T-helper 17 cell (primary cell): ENCODE measurements around the gene HCN1. TPM values are rescaled to one million over a fixed set of nuclear protein-coding genes. Genes with fewer than 3 reads are reported as not detected.

Experiments
- ATAC-seq: fragments of 150-1000 bp; cut with Tn5 transposase; 2 replicates; pipeline ENCODE4 v1.10.0; 2021; ENCODE audit warnings: mild to moderate bottlenecking, moderate library complexity
- DNase-seq, 3 donors: peaks; one replicate each; pipeline versions ENCODE4 v3.0.0 to v3.0.0-alpha.2; 2020 to 2021
- H3K9me3 ChIP-seq: one replicate; pipeline ENCODE4 v1.7.0; 2013; ENCODE audit warnings: low read length, mild to moderate bottlenecking; ENCODE audit not compliant: control insufficient read depth, poor library complexity, severe bottlenecking
- H3K27ac Mint-ChIP-seq: one replicate; pipeline ENCODE4 v1.8.0; 2022; ENCODE audit warnings: mild to moderate bottlenecking, moderate library complexity, mixed read lengths
- H3K27me3 Mint-ChIP-seq: one replicate; pipeline ENCODE4 v1.8.0; 2022; ENCODE audit warnings: mixed read lengths
- H3K36me3 Mint-ChIP-seq: one replicate; pipeline ENCODE4 v1.8.0; 2022; ENCODE audit warnings: low read depth, mixed read lengths
- H3K4me1 Mint-ChIP-seq: one replicate; pipeline ENCODE4 v1.8.0; 2022; ENCODE audit warnings: mild to moderate bottlenecking, mixed read lengths
- H3K4me3 Mint-ChIP-seq: one replicate; pipeline ENCODE4 v1.8.0; 2022; ENCODE audit warnings: mild to moderate bottlenecking, moderate library complexity, mixed read lengths
- total RNA-seq, 4 donors: library from RNA in 2 of 4; stranded (reverse) in 2 of 4; gene quantifications; one replicate each; pipeline ENCODE4 v1.2.3 and lab custom pipeline; 2022 to 2026

HCN1 gene
- total RNA-seq, 2 donors from 2014 or later = not detected

- no peaks in the 10 kb centered on the region for H3K36me3 Mint-ChIP-seq
- H3K4me1 Mint-ChIP-seq = no peaks in the 10 kb centered on the region
- DNase-seq (no peak), ATAC-seq (no peak)
- H3K27ac Mint-ChIP-seq = no peak overlapping the region
- H3K9me3 ChIP-seq = no peaks in the 10 kb centered on the region
- no peaks in the 10 kb centered on the region for H3K27me3 Mint-ChIP-seq
- no peak overlapping the region for H3K4me3 Mint-ChIP-seq
Measured at GRCh38 chr5:45680950-45681349, 15.2 kb downstream of the HCN1 start.

- Mint-ChIP-seq H3K27me3 (no peaks in the 10 kb centered on the region), H3K27ac (no peak overlapping the region), H3K36me3 (no peaks in the 10 kb centered on the region), H3K4me3 (no peak overlapping the region), H3K4me1 (no peaks in the 10 kb centered on the region)
- no peak for ATAC-seq
- no peaks in the 10 kb centered on the region for H3K9me3 ChIP-seq
- DNase-seq = no peak
Measured at GRCh38 chr5:45677524-45677923, 18.7 kb downstream of the HCN1 start.

DNA sequence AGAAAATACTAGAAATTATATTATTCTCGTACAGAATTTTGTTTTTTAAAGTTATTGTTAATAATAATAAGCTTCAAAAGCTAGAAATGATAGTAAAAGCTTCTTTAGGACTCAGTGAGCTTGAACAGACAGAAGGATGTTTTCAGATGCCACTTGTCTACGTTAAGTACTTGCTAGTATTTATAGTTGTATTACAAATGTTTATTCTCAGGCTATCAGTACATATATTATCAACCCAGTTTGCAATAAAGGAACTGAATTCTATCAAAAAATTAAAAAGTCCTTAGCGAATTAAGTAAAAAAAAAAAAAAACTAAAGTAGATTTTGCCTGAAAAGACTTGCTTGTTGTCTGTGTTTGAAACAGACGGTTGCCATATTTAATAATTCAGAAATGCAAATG is 23.9 kb downstream of the HCN1 start:
- Mint-ChIP-seq H3K36me3 (no peaks in the 10 kb centered on the region), H3K27ac (no peak overlapping the region), H3K4me3 (no peak overlapping the region), H3K4me1 (no peaks in the 10 kb centered on the region), H3K27me3 (no peaks in the 10 kb centered on the region)
- ATAC-seq = no peak
- DNase-seq = no peak
- H3K9me3 ChIP-seq = no peaks in the 10 kb centered on the region

GRCh38 chr5:45648744-45649143 is 47.4 kb downstream of the HCN1 start:
- H3K9me3 ChIP-seq = no peaks in the 10 kb centered on the region
- no peak for ATAC-seq
- H3K36me3 Mint-ChIP-seq = no peaks in the 10 kb centered on the region
- H3K4me3 Mint-ChIP-seq = no peak overlapping the region
- H3K4me1 Mint-ChIP-seq = no peaks in the 10 kb centered on the region
- no peak overlapping the region for H3K27ac Mint-ChIP-seq
- H3K27me3 Mint-ChIP-seq = no peaks in the 10 kb centered on the region
- DNase-seq = no peak

DNA sequence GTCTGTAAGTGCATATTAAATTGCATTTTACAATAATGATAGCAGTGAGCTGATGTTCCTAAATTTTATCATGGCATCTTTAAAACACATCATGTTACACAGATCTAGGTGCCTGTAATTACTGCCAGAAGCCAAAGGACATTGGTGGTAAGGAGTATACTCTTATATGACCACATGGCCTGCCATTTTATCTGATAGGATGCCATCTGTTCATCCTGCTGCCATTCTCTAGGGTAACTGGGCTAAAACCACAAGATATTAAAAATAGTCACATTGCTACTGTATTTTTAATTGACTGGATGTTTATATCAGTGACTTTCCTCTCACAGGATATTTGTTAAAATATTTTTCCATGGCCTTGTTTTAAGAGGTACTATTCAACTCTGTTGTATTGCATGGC is 53.1 kb downstream of the HCN1 start:
- no peaks in the 10 kb centered on the region for H3K27me3 Mint-ChIP-seq
- no peaks in the 10 kb centered on the region for H3K36me3 Mint-ChIP-seq
- no peak overlapping the region for H3K4me3 Mint-ChIP-seq
- ATAC-seq = no peak
- DNase-seq = no peak
- H3K9me3 ChIP-seq = no peaks in the 10 kb centered on the region
- H3K27ac Mint-ChIP-seq = no peak overlapping the region
- H3K4me1 Mint-ChIP-seq = no peaks in the 10 kb centered on the region

GRCh38 chr5:45642370-45642769 is 53.8 kb downstream of the HCN1 start:
- H3K36me3 Mint-ChIP-seq = no peaks in the 10 kb centered on the region
- ATAC-seq = no peak

DNA sequence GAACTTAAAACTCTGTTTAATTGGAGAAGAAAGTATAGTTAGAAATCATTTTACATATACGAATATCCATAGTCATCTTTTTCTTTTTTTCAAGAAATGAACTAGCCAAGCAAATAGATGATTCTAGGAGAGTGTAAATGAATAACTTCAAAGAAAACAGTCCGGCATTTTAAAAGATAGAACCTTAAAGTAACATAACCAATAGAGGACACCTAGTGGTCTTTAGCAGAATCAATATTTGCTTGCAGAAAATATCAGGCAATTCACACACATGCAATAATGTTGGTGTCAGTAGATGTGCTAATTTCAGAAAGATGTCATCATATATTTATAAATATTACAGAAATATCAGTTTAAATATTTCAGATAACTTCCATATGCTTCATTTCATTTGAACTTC is 57.1 kb downstream of the HCN1 start:
- no peaks in the 10 kb centered on the region for H3K27me3 Mint-ChIP-seq

More at GRCh38 chr5:45642370-45642769, 53.8 kb downstream of the HCN1 start:
- Mint-ChIP-seq H3K27me3 (no peaks in the 10 kb centered on the region), H3K4me3 (no peak overlapping the region), H3K27ac (no peak overlapping the region), H3K4me1 (no peaks in the 10 kb centered on the region)
- DNase-seq = no peak
- H3K9me3 ChIP-seq = no peaks in the 10 kb centered on the region

GRCh38 chr5:45627076-45627656 is 69.0 kb downstream of the HCN1 start:
- no peak overlapping the region for H3K4me3 Mint-ChIP-seq
- H3K27ac Mint-ChIP-seq = no peak overlapping the region
- ATAC-seq = no peak
- no peaks in the 10 kb centered on the region for H3K36me3 Mint-ChIP-seq
- H3K27me3 Mint-ChIP-seq = no peaks in the 10 kb centered on the region
- H3K4me1 Mint-ChIP-seq = no peaks in the 10 kb centered on the region
- no peaks in the 10 kb centered on the region for H3K9me3 ChIP-seq
- no peak for DNase-seq

More for the DNA sequence above, 57.1 kb downstream of the HCN1 start:
- no peaks in the 10 kb centered on the region for H3K9me3 ChIP-seq
- Mint-ChIP-seq H3K4me3 (no peak overlapping the region), H3K36me3 (no peaks in the 10 kb centered on the region), H3K4me1 (no peaks in the 10 kb centered on the region), H3K27ac (no peak overlapping the region)
- DNase-seq (no peak), ATAC-seq (no peak)

GRCh38 chr5:45623832-45624231 is 72.3 kb downstream of the HCN1 start:
- H3K36me3 Mint-ChIP-seq = no peaks in the 10 kb centered on the region

GRCh38 chr5:45622365-45622764 is 73.8 kb downstream of the HCN1 start:
- H3K27me3 Mint-ChIP-seq = no peaks in the 10 kb centered on the region
- no peaks in the 10 kb centered on the region for H3K36me3 Mint-ChIP-seq
- ATAC-seq = no peak
- no peak overlapping the region for H3K27ac Mint-ChIP-seq
- H3K9me3 ChIP-seq = no peaks in the 10 kb centered on the region
- no peak overlapping the region for H3K4me3 Mint-ChIP-seq
- DNase-seq = no peak
- no peaks in the 10 kb centered on the region for H3K4me1 Mint-ChIP-seq

More at GRCh38 chr5:45623832-45624231, 72.3 kb downstream of the HCN1 start:
- H3K27ac Mint-ChIP-seq = no peak overlapping the region
- H3K27me3 Mint-ChIP-seq = no peaks in the 10 kb centered on the region
- no peaks in the 10 kb centered on the region for H3K4me1 Mint-ChIP-seq
- H3K9me3 ChIP-seq = no peaks in the 10 kb centered on the region
- no peak for DNase-seq
- H3K4me3 Mint-ChIP-seq = no peak overlapping the region
- ATAC-seq = no peak

DNA sequence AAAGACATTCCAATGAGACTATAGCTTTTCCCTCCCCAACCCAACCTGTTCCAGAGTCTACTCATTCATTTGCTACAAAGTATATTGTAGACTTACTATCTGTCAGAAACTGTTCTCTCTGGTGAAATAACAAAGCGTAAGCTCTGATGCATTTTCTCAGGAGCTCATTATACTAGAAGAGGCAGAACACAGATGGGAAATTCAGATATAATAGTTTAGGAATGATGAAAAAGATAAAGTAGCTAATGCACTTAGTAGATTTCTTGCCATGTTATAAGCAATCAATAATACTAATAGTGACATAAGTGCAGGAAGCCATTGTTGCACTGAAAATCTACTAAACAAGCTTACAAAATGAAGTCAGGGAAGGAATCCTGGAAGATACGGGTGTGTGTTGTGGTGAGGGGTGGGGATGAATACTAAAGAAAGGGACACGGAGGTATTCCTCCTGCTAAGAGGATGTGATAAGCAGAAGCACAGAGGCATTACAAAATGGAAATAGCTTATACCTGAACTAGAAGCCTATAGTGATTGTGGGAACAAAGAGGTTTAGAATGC is 78.2 kb downstream of the HCN1 start:
- Mint-ChIP-seq H3K4me3 (no peak overlapping the region), H3K27ac (no peak overlapping the region), H3K27me3 (no peaks in the 10 kb centered on the region), H3K36me3 (no peaks in the 10 kb centered on the region), H3K4me1 (no peaks in the 10 kb centered on the region)
- DNase-seq = no peak
- ATAC-seq = no peak
- H3K9me3 ChIP-seq = no peaks in the 10 kb centered on the region

- ATAC-seq (no peak), DNase-seq (no peak)
- no peaks in the 10 kb centered on the region for H3K9me3 ChIP-seq
- no peak overlapping the region for H3K4me3 Mint-ChIP-seq
- no peaks in the 10 kb centered on the region for H3K36me3 Mint-ChIP-seq
- H3K27ac Mint-ChIP-seq = no peak overlapping the region
- H3K4me1 Mint-ChIP-seq = no peaks in the 10 kb centered on the region
- no peaks in the 10 kb centered on the region for H3K27me3 Mint-ChIP-seq
Measured at GRCh38 chr5:45609661-45610060, 86.5 kb downstream of the HCN1 start.

DNA sequence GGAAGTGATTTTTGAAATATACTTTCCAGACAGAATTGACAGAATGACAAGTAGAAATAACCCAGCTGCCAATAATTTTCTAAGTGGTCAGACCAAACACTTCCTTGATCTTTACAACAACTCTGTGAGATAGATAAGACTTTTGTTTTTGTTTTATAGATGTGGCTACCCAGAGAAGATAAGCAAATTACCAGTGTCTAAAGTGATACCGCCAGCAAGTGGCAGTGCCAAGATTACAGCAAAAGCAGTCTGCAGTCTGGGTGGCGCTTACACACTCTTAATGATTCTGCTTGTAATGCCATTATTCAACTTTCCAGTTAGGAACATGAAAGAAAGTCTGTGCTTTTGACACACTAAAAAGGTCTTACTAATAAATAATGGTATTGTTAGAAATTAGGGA is 92.1 kb downstream of the HCN1 start:
- ATAC-seq (no peak), DNase-seq (no peak)
- Mint-ChIP-seq H3K4me3 (no peak overlapping the region), H3K36me3 (no peaks in the 10 kb centered on the region), H3K4me1 (no peaks in the 10 kb centered on the region), H3K27ac (no peak overlapping the region), H3K27me3 (no peaks in the 10 kb centered on the region)
- H3K9me3 ChIP-seq = no peaks in the 10 kb centered on the region

GRCh38 chr5:45601424-45601823 is 94.8 kb downstream of the HCN1 start:
- Mint-ChIP-seq H3K27me3 (no peaks in the 10 kb centered on the region), H3K4me1 (no peaks in the 10 kb centered on the region), H3K4me3 (no peak overlapping the region), H3K36me3 (no peaks in the 10 kb centered on the region), H3K27ac (no peak overlapping the region)
- H3K9me3 ChIP-seq = no peaks in the 10 kb centered on the region
- DNase-seq (no peak), ATAC-seq (no peak)
